Measurements from ENCODE around the gene OCA2. TPM values are rescaled to one million over a fixed set of nuclear protein-coding genes. Genes with fewer than 3 reads are reported as not detected.

OCA2 gene
- total and polyA plus RNA-seq, 2 of the 4 experiments (the other 2 are of a cell fraction) = under 0.01 to 0.03 TPM

DNA sequence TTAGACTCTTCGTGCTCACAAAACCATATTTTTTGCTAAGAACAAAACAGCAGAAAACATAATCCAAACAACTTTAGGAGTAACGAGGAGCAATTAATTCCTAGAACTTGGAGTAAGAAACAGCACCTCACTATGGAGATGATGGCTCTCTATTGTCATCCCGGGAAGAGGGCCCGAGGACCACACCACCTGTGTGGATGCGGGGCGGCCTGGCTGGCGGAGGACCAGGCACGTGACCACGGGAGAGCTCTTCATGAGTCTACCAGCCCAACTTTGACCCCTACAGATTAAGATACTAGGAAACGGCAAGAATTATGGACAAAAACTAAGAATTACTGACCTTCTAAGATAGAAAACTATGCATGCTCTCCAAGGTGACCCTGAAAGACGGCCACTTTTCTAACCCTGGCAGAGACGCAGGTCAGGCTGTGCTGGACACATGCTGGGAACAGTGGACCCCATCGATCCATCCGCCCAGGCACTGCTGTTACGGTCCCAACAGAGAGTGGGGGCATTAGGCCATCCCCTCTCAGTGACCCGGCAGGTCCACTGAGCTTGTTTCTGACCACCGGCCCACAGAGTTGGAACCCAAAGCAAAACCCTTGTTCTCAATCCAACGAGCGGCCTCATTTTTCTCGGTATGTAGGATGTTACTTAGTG lies 13.1 kb upstream of the OCA2 start:
- H3K14ac ChIP-seq (replicated peaks; ENCODE audit: low read depth, low read length) = no peak overlapping the region
- no peak overlapping the region for H3K4me2 ChIP-seq (ENCODE audit: low read depth, low read length)
- no peaks in the 10 kb centered on the region for H3K9me1 ChIP-seq (ENCODE audit: insufficient read depth, low read length)
- H3K18ac ChIP-seq (ENCODE audit: low read depth, low read length) = no peak overlapping the region
- H3K56ac ChIP-seq (ENCODE audit: extremely low read depth, insufficient read depth, low read length) = no peak overlapping the region
- WGBS, 2 experiments (ENCODE audit: extremely low coverage in 2 of 2, insufficient read length in 1 of 2) = 96% methylated on average over 8 of the region's 20 CpGs; no CpG with 5 or more reads in 1 of the 2 experiments
- H4K91ac ChIP-seq (ENCODE audit: insufficient read depth, low read depth, low read length) = no peak overlapping the region
- no peaks in the 10 kb centered on the region for H3K27me3 ChIP-seq (ENCODE audit: control insufficient read depth, insufficient read depth, low read length)
- no peak overlapping the region for H3K4ac ChIP-seq (ENCODE audit: low read depth, low read length)
- no peak overlapping the region for H2AK9ac ChIP-seq (replicated peaks; ENCODE audit: low read depth, low read length, poor library complexity)
- no peak overlapping the region for H3K9ac ChIP-seq (ENCODE audit: low read depth, low read length)
- CTCF ChIA-PET = no interaction called here
- H2BK5ac ChIP-seq (ENCODE audit: low read depth, low read length, poor library complexity, severe bottlenecking) = no peak overlapping the region
- ATAC-seq (ENCODE audit: low read depth) (no peak), DNase-seq (no peak)
- no peaks in the 10 kb centered on the region for H3K9me3 ChIP-seq (ENCODE audit: control insufficient read depth, insufficient read depth, low read length)
- no peaks in the 10 kb centered on the region for H4K20me1 ChIP-seq (ENCODE audit: insufficient read depth, low read length)
- in situ Hi-C loops (cut with MboI; ENCODE audit: low sequenced_read_pairs) = loop anchor here (25.0 kb wide), 1 partner anchor 1225 kb away; no protein-coding TSS in a partner anchor
- H3K27ac ChIP-seq (ENCODE audit: insufficient read depth, low read length) = no peak overlapping the region
- intact Hi-C loops (cut with micrococcal nuclease) = no loop called here
- dilution Hi-C loops (cut with HindIII; ENCODE audit: low sequenced_read_pairs, unreplicated experiment) = no loop called here
- no peak overlapping the region for H2AK5ac ChIP-seq (ENCODE audit: low read depth, low read length)
- H3K36me3 ChIP-seq (ENCODE audit: control insufficient read depth, insufficient read depth, low read length) = peaks cover 35% of the 10 kb centered on the region
- no TSS peak for BruUV-seq (replicated peaks)
- H2AFZ ChIP-seq (replicated peaks; ENCODE audit: low read length, poor library complexity) = no peak overlapping the region
- H3K4me1 ChIP-seq (ENCODE audit: control insufficient read depth, insufficient read depth, low read length) = no peaks in the 10 kb centered on the region
- no peak overlapping the region for H3K23ac ChIP-seq (ENCODE audit: low read depth, low read length)
- 0 out of 4 replicates have a peak, but pooled peaks cover 0 to 3% of the 10 kb centered on the region in 2 experiments for H3K79me1 ChIP-seq (ENCODE audit: low read depth in 1 of 2, low read length in 2 of 2)
- H2BK120ac ChIP-seq (ENCODE audit: low read depth, low read length) = no peak overlapping the region
- POLR2A ChIA-PET (ENCODE audit: unreplicated experiment) = no interaction called here
- no peak overlapping the region for H2BK15ac ChIP-seq (ENCODE audit: low read depth, low read length)
- no peak overlapping the region for H4K5ac ChIP-seq (ENCODE audit: low read depth, low read length)
- H4K8ac ChIP-seq (ENCODE audit: low read depth in 2 of 2, low read length in 2 of 2) = no peak overlapping the region
- TF ChIP-seq CEBPB (IDR thresholded peaks at IDR 0.05; ENCODE audit: low read depth, low read length) = no peak
- TF ChIP-seq RCOR1 (IDR thresholded peaks at IDR 0.05; ENCODE audit: insufficient replicate concordance, low read length) = no peak
- no peak for TF ChIP-seq MXI1 (IDR thresholded peaks at IDR 0.05; ENCODE audit: borderline replicate concordance, low read depth, low read length)
- TF ChIP-seq RFX5 (IDR thresholded peaks at IDR 0.05; ENCODE audit: low read depth, low read length) = no peak
- TF ChIP-seq POLR2A (IDR thresholded peaks at IDR 0.05; ENCODE audit: low read depth, low read length) = no peak
- TF ChIP-seq BHLHE40 (IDR thresholded peaks at IDR 0.05; ENCODE audit: low read depth, low read length) = no peak
- no peak for TF ChIP-seq CHD1 (IDR thresholded peaks at IDR 0.05; ENCODE audit: low read depth, low read length)
- no peak for TF ChIP-seq RAD21 (IDR thresholded peaks at IDR 0.05; ENCODE audit: low read length)
- TF ChIP-seq ELK1 (IDR thresholded peaks at IDR 0.05; ENCODE audit: borderline replicate concordance, low read depth, low read length) = no peak
- TF ChIP-seq CTCF (conservative IDR thresholded peaks at IDR 0.05; ENCODE audit: low read depth, low read length) = no peak
- TF ChIP-seq SMC3 (IDR thresholded peaks at IDR 0.05; ENCODE audit: low read depth, low read length) = no peak
- no peak for TF ChIP-seq USF2 (IDR thresholded peaks at IDR 0.05; ENCODE audit: low read depth, low read length)
- no peak overlapping the region for H3K4me3 ChIP-seq (ENCODE audit: insufficient read depth, low read depth, low read length)
- H2BK20ac ChIP-seq (ENCODE audit: low read depth, low read length) = no peak overlapping the region

Measured in IMR-90 (cell line).